ENCODE data around the gene DGCR6L.

GRCh38 chr22:20279662-20280134 lies 40.2 kb downstream of the DGCR6L start:
- no peak for TF ChIP-seq REST (IDR thresholded peaks at IDR 0.05; ENCODE audit: low read depth)
- TF ChIP-seq RAD21 (IDR thresholded peaks at IDR 0.05; ENCODE audit: low read depth): no peak
- no peak for TF ChIP-seq CREB1 (IDR thresholded peaks at IDR 0.05; ENCODE audit: low read depth)
- TF ChIP-seq EGR1 (IDR thresholded peaks at IDR 0.05): no peak
- no peak for TF ChIP-seq YY1 (IDR thresholded peaks at IDR 0.05; ENCODE audit: low read depth)
- TF ChIP-seq EP300 (IDR thresholded peaks at IDR 0.05; ENCODE audit: borderline replicate concordance): no peak
- TF ChIP-seq TAF1 (IDR thresholded peaks at IDR 0.05; ENCODE audit: low read depth): no peak
- no peak for TF ChIP-seq MAX (IDR thresholded peaks at IDR 0.05)
- TF ChIP-seq TCF12 (IDR thresholded peaks at IDR 0.05; ENCODE audit: low read depth): no peak
- TF ChIP-seq FOXM1 (IDR thresholded peaks at IDR 0.05; ENCODE audit: borderline replicate concordance, low read depth): no peak
